ENCODE measurements around the gene GTF2F2. TPM values are rescaled to one million over a fixed set of nuclear protein-coding genes. Genes with fewer than 3 reads are reported as not detected.
"Not testable (repeated sequence)": the region's sequence is repeated elsewhere in the genome, so short reads cannot be mapped to it uniquely, and the experiment has no call there.

GTF2F2 gene
- total RNA-seq, 6 experiments from 2014 or later: 4.0 to 10.3 (median 6.0) TPM

- H3K4me1 ChIP-seq: no peaks in the 10 kb centered on the region
- no peaks in the 10 kb centered on the region for H3K9me3 ChIP-seq
- H3K36me3 ChIP-seq: no peaks in the 10 kb centered on the region
- WGBS (ENCODE audit: insufficient coverage, low coverage, low lambda C conversion rate, missing lambda C conversion rate): 90% methylated on average over 3 of the region's 3 CpGs
- H3K27me3 ChIP-seq: no peaks in the 10 kb centered on the region
- TF ChIP-seq POLR2A (IDR thresholded peaks at IDR 0.05) (no peak), CTCF (IDR thresholded peaks at IDR 0.05) (no peak)
- intact Hi-C loops (cut with DNase I): no loop called here
- no peak overlapping the region for H3K27ac ChIP-seq
- DNase-seq: no peak
- H3K4me3 ChIP-seq: no peak overlapping the region
- no peak for ATAC-seq
These were observed 60.0 kb downstream of the GTF2F2 start for GRCh38 chr13:45180303-45180702.

- H3K4me3 ChIP-seq: no peak overlapping the region
- intact Hi-C loops (cut with DNase I): no loop called here
- no peak overlapping the region for H3K27ac ChIP-seq
- no peak for TF ChIP-seq POLR2A (IDR thresholded peaks at IDR 0.05)
- no peak for TF ChIP-seq CTCF (IDR thresholded peaks at IDR 0.05)
- H3K4me1 ChIP-seq: no peaks in the 10 kb centered on the region
- H3K27me3 ChIP-seq: no peaks in the 10 kb centered on the region
- ATAC-seq (no peak), DNase-seq (no peak)
- 91% methylated on average over 3 of the region's 7 CpGs for WGBS (ENCODE audit: insufficient coverage, low coverage, low lambda C conversion rate, missing lambda C conversion rate)
- no peaks in the 10 kb centered on the region for H3K9me3 ChIP-seq
- no peaks in the 10 kb centered on the region for H3K36me3 ChIP-seq
These were observed 60.6 kb downstream of the GTF2F2 start for GRCh38 chr13:45180713-45181601.

- no peak overlapping the region for H3K27ac ChIP-seq
- WGBS (ENCODE audit: insufficient coverage, low coverage, low lambda C conversion rate, missing lambda C conversion rate): 98% methylated on average over 5 of the region's 5 CpGs
- ATAC-seq (no peak), DNase-seq (no peak)
- H3K27me3 ChIP-seq: no peaks in the 10 kb centered on the region
- H3K4me3 ChIP-seq: no peak overlapping the region
- no peaks in the 10 kb centered on the region for H3K9me3 ChIP-seq
- no peaks in the 10 kb centered on the region for H3K4me1 ChIP-seq
- H3K36me3 ChIP-seq: no peaks in the 10 kb centered on the region
- TF ChIP-seq CTCF (IDR thresholded peaks at IDR 0.05): no peak
- TF ChIP-seq POLR2A (IDR thresholded peaks at IDR 0.05): no peak
- intact Hi-C loops (cut with DNase I): no loop called here
These were observed 64.4 kb downstream of the GTF2F2 start for GRCh38 chr13:45184693-45185092.

- Histone ChIP-seq H3K36me3 (no peaks in the 10 kb centered on the region), H3K27me3 (no peaks in the 10 kb centered on the region), H3K9me3 (no peaks in the 10 kb centered on the region), H3K27ac (no peak overlapping the region), H3K4me3 (no peak overlapping the region), H3K4me1 (no peaks in the 10 kb centered on the region)
- TF ChIP-seq CTCF (IDR thresholded peaks at IDR 0.05): no peak
- TF ChIP-seq POLR2A (IDR thresholded peaks at IDR 0.05): no peak
- intact Hi-C loops (cut with DNase I): no loop called here
- DNase-seq (no peak), ATAC-seq (no peak)
- 86% methylated on average over 2 of the region's 2 CpGs for WGBS (ENCODE audit: insufficient coverage, low coverage, low lambda C conversion rate, missing lambda C conversion rate)
These were observed 65.0 kb downstream of the GTF2F2 start for GRCh38 chr13:45185286-45185685.

GRCh38 chr13:45189077-45189476 is 68.8 kb downstream of the GTF2F2 start:
- ATAC-seq; intact Hi-C loops (cut with DNase I); H3K27me3 ChIP-seq; H3K36me3 ChIP-seq; H3K9me3 ChIP-seq; DNase-seq; H3K4me1 ChIP-seq; H3K27ac ChIP-seq; H3K4me3 ChIP-seq: not testable (repeated sequence)
- WGBS (ENCODE audit: insufficient coverage, low coverage, low lambda C conversion rate, missing lambda C conversion rate): 95% methylated on average over 4 of the region's 4 CpGs

- H3K9me3 ChIP-seq; H3K27me3 ChIP-seq; H3K27ac ChIP-seq; H3K4me3 ChIP-seq; ATAC-seq; H3K4me1 ChIP-seq; DNase-seq; H3K36me3 ChIP-seq; intact Hi-C loops (cut with DNase I): not testable (repeated sequence)
These were observed 69.2 kb downstream of the GTF2F2 start for GRCh38 chr13:45189511-45189910.
